GM12892 (cell line): ENCODE data around the gene SYNGR3.

Experiments
- POLR2A ChIP-seq: IDR thresholded peaks from 2 replicates; pipeline ENCODE4 v1.6.1; 2011; ENCODE audit warnings: low read depth, low read length, control low read depth
- TAF1 ChIP-seq: IDR thresholded peaks from 2 replicates; pipeline ENCODE4 v1.6.1; 2011; ENCODE audit warnings: low read depth, mild to moderate bottlenecking, control low read depth, low read length, borderline replicate concordance

DNA sequence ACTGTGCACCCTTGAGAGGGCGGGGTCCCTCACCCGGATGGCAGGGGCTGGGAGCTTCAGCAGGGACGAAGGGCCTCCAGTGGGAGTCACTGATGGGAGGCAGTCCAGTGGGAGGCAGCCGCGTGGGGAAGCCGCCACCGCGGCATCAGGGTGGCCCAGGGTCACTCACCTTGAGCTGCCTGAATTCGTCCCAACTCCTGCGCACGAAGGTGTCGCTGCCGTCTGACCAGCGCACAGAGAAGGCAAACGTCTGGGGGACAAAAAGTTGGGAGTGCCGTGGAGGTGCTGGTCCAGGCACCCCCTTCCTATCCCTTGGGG is 9.0 kb upstream of the SYNGR3 start:
- TF ChIP-seq POLR2A (no peak), TAF1 (no peak)
